Panc1 (cell line): ENCODE results near the gene M6PR.

ENCODE experiments used
- CTCF ChIP-seq: fragments of 450-650 bp; IDR thresholded peaks from 2 replicates; pipeline ENCODE4 v1.5.1; 2017; ENCODE audit warnings: mild to moderate bottlenecking
- POLR2AphosphoS5 ChIP-seq: IDR thresholded peaks from 2 replicates; pipeline ENCODE4 v1.6.1; 2012; ENCODE audit warnings: mild to moderate bottlenecking, low read depth, low read length, moderate library complexity
- REST ChIP-seq, 2 experiments: IDR thresholded peaks; 2 replicates each; pipeline ENCODE4 v1.6.1; 2011 to 2012; ENCODE audit warnings: low read depth in 2 of 2, control low read depth in 1 of 2, low read length in 1 of 2, mild to moderate bottlenecking in 1 of 2, moderate library complexity in 1 of 2; ENCODE audit not compliant: insufficient read depth in 1 of 2
- SIN3A ChIP-seq: IDR thresholded peaks from 2 replicates; pipeline ENCODE4 v1.6.1; 2012; ENCODE audit warnings: low read depth, mild to moderate bottlenecking, low read length, moderate library complexity, borderline replicate concordance; ENCODE audit not compliant: insufficient read depth
- TCF7L2 ChIP-seq: IDR thresholded peaks from 2 replicates; pipeline ENCODE4 v1.6.1; 2011; ENCODE audit warnings: mild to moderate bottlenecking, low read depth, low read length, inconsistent platforms

- TF ChIP-seq CTCF: no peak
- no peak for TF ChIP-seq POLR2AphosphoS5
- TF ChIP-seq REST (IDR thresholded peaks at IDR 0.05; ENCODE audit: insufficient read depth in 1 of 2, low read depth in 2 of 2, low read length in 1 of 2): no peak
- TF ChIP-seq SIN3A: no peak
- TF ChIP-seq TCF7L2: no peak
Measured at GRCh38 chr12:8953773-8954402, 4.4 kb upstream of the M6PR start.
